Measurements from ENCODE around the gene SLC4A5.

Gene SLC4A5

DNA sequence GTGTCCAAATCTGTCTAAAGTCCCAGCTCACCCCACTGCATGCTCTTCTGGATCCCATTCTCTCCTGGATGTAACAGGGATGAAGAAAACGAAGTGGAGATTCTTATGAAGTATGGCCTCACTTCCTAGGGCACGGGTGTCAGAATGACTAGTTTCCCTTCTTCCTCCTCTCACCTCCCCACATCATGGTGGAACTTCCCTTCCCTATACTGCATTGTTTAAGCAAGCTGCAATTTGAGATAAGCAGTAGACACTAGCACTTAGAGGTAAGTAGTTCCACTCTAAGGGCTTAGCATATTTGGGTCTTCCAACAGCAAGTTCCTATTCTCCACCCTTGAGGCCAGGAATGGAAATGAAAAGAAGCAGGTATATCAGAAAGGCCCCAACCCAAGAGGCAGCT is 29.7 kb downstream of the SLC4A5 start:
- H3K4me3 Mint-ChIP-seq: no peak overlapping the region
- H3K4me1 Mint-ChIP-seq: no peaks in the 10 kb centered on the region
- no peak overlapping the region for H3K27ac Mint-ChIP-seq
- H3K9me3 Mint-ChIP-seq: no peaks in the 10 kb centered on the region
- H3K36me3 Mint-ChIP-seq: no peaks in the 10 kb centered on the region
- ATAC-seq: no peak
- peak in 1 of 2 donors; percentile 7 for DNase-seq (ENCODE audit: low spot score in 2 of 2)

- H3K4me3 Mint-ChIP-seq: no peak overlapping the region
- H3K4me1 Mint-ChIP-seq: no peaks in the 10 kb centered on the region
- no peaks in the 10 kb centered on the region for H3K9me3 Mint-ChIP-seq
- no peaks in the 10 kb centered on the region for H3K36me3 Mint-ChIP-seq
- ATAC-seq (no peak), DNase-seq (ENCODE audit: low spot score in 2 of 2) (no peak)
- no peak overlapping the region for H3K27ac Mint-ChIP-seq
These were observed 30.3 kb downstream of the SLC4A5 start for GRCh38 chr2:74312913-74313312.

DNA sequence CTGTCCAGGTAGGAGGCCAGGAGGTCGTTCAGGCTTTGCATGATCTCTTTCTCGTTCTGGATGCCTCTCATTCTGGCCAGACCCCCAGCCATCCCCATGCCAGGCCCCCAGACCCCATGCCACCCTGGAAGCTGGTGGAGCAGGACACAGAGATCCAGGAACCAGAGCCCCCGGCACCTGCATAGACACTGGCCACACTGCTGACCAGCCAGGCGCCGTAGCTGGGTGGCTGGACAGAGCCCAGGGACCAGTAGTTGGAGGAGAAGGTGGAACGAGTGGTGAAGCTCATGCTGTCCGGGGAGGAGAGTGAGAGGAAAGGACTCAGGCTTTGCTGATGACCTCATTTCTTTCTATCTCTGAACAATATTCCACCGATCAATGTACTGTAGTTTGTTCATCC is 35.5 kb downstream of the SLC4A5 start:
- no peaks in the 10 kb centered on the region for H3K9me3 Mint-ChIP-seq
- H3K27ac Mint-ChIP-seq: no peak overlapping the region
- no peak overlapping the region for H3K4me3 Mint-ChIP-seq
- ATAC-seq: no peak
- no peak for DNase-seq (ENCODE audit: low spot score in 2 of 2)
- no peaks in the 10 kb centered on the region for H3K36me3 Mint-ChIP-seq
- peaks cover 5% of the 10 kb centered on the region for H3K4me1 Mint-ChIP-seq

GRCh38 chr2:74304332-74305148 is 38.7 kb downstream of the SLC4A5 start:
- no peak overlapping the region for H3K4me3 Mint-ChIP-seq
- H3K36me3 Mint-ChIP-seq: no peaks in the 10 kb centered on the region
- H3K4me1 Mint-ChIP-seq: peaks cover 5% of the 10 kb centered on the region
- no peaks in the 10 kb centered on the region for H3K9me3 Mint-ChIP-seq
- DNase-seq (ENCODE audit: low spot score in 2 of 2): no peak
- H3K27ac Mint-ChIP-seq: no peak overlapping the region
- peak; percentile 91 for ATAC-seq

DNA sequence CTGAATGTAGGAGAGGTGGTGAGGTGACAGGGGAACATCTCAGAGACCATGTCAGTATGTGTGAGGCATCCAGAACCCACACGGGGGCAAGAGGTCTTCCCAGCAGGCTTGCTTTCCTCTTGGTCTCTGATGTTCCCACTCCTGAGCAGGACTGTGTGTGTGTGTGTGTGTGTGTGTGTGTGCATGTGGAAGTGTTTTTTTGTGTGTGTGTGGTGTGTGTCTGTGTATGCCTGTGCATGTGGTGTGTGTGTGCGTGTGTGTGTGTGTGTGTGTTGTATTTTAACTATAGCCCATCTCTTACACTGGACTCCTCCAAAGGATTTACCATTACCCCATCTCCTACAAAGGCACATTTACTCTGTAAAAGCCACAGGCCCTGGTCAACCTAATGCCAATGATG is 40.4 kb downstream of the SLC4A5 start:
- H3K9me3 Mint-ChIP-seq: no peaks in the 10 kb centered on the region
- H3K27ac Mint-ChIP-seq: no peak overlapping the region
- ATAC-seq (no peak), DNase-seq (ENCODE audit: low spot score in 2 of 2) (no peak)
- peaks cover 5% of the 10 kb centered on the region for H3K4me1 Mint-ChIP-seq
- no peak overlapping the region for H3K4me3 Mint-ChIP-seq
- H3K36me3 Mint-ChIP-seq: no peaks in the 10 kb centered on the region

- DNase-seq (ENCODE audit: low spot score in 2 of 2) (no peak), ATAC-seq (no peak)
- H3K36me3 Mint-ChIP-seq: no peaks in the 10 kb centered on the region
- no peak overlapping the region for H3K4me3 Mint-ChIP-seq
- H3K9me3 Mint-ChIP-seq: no peaks in the 10 kb centered on the region
- H3K4me1 Mint-ChIP-seq: peaks cover 5% of the 10 kb centered on the region
- no peak overlapping the region for H3K27ac Mint-ChIP-seq
These were observed 42.0 kb downstream of the SLC4A5 start for GRCh38 chr2:74301262-74301661.

GRCh38 chr2:74300506-74300905 is 42.7 kb downstream of the SLC4A5 start:
- ATAC-seq: no peak
- DNase-seq (ENCODE audit: low spot score in 2 of 2): no peak
- Mint-ChIP-seq H3K27ac (no peak overlapping the region), H3K9me3 (no peaks in the 10 kb centered on the region), H3K36me3 (no peaks in the 10 kb centered on the region), H3K4me1 (peaks cover 5% of the 10 kb centered on the region), H3K4me3 (no peak overlapping the region)

GRCh38 chr2:74297950-74298349 is 45.3 kb downstream of the SLC4A5 start:
- Mint-ChIP-seq H3K4me3 (no peak overlapping the region), H3K36me3 (no peaks in the 10 kb centered on the region), H3K9me3 (no peaks in the 10 kb centered on the region), H3K4me1 (no peaks in the 10 kb centered on the region), H3K27ac (no peak overlapping the region)
- ATAC-seq (no peak), DNase-seq (ENCODE audit: low spot score in 2 of 2) (no peak)

GRCh38 chr2:74297391-74297790 is 45.8 kb downstream of the SLC4A5 start:
- no peak for DNase-seq (ENCODE audit: low spot score in 2 of 2)
- no peak overlapping the region for H3K4me3 Mint-ChIP-seq
- H3K4me1 Mint-ChIP-seq: no peaks in the 10 kb centered on the region
- no peaks in the 10 kb centered on the region for H3K9me3 Mint-ChIP-seq
- ATAC-seq: no peak
- H3K36me3 Mint-ChIP-seq: no peaks in the 10 kb centered on the region
- no peak overlapping the region for H3K27ac Mint-ChIP-seq

- Mint-ChIP-seq H3K4me1 (peaks cover 15% of the 10 kb centered on the region), H3K27ac (no peak overlapping the region), H3K4me3 (no peak overlapping the region), H3K36me3 (no peaks in the 10 kb centered on the region), H3K9me3 (no peaks in the 10 kb centered on the region)
- DNase-seq (ENCODE audit: low spot score in 2 of 2) (no peak), ATAC-seq (no peak)
These were observed 49.8 kb downstream of the SLC4A5 start for GRCh38 chr2:74293191-74293991.

DNA sequence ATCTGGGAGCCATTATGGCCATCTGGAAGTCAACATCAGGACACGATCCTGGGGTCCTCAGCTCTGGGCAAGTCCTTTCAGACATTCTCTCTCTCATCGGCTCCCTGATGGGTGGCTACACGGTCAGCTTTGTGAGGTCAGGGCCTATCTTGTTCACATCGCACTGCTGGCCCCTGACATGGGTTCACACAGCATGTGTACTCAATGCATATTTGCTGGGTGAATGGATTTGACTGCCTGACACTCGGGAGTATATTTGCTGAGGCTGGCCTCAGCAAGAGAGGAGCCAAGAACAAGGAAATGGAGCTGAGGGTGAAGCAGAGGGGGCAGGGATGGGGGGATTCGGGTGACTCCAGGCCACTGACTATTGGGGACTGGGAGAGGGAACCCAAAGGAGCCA is 50.5 kb downstream of the SLC4A5 start:
- DNase-seq (ENCODE audit: low spot score in 2 of 2) (no peak), ATAC-seq (no peak)
- Mint-ChIP-seq H3K36me3 (no peaks in the 10 kb centered on the region), H3K4me1 (peaks cover 15% of the 10 kb centered on the region), H3K4me3 (no peak overlapping the region), H3K9me3 (no peaks in the 10 kb centered on the region), H3K27ac (peak overlapping the region; percentile 17)

DNA sequence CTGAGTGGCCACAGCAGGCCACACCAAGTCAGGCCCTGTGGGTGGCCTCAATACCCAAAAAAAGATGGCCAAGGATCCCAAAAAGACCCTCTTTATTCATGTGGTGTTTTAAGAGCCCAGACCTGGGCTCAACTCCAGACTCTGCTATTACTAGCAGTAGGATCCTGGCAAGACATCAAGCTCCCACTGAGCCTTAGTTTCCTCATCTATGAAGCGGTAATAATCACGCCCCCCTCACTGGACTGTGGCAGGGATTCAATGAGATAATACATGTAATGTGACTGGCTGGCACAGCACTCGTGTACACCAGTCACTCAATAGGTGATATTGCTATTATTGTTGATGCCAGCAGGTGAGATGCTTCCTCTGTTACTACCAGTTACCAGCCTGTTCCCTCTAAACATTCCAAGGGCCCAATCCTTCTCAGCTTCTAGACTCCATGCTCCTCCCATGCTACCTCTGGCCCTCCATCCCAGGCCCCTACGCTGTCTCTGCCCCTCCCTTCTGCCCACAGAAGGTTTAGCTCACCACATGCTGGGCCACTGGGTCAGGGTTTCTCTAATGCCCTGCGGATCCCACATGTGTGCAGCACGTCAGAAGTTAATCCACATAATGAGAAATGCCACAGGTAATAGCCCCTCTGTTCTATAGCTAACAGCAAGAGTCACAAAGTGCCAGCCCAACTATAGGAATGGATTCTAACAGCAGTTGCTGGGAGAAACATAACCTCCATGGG is 51.2 kb downstream of the SLC4A5 start:
- ATAC-seq (no peak), DNase-seq (ENCODE audit: low spot score in 2 of 2) (no peak)
- no peak overlapping the region for H3K4me3 Mint-ChIP-seq
- peaks cover 15% of the 10 kb centered on the region for H3K4me1 Mint-ChIP-seq
- no peaks in the 10 kb centered on the region for H3K9me3 Mint-ChIP-seq
- H3K27ac Mint-ChIP-seq: peak overlapping the region; percentile 58
- no peaks in the 10 kb centered on the region for H3K36me3 Mint-ChIP-seq

GRCh38 chr2:74291218-74291544 is 52.0 kb downstream of the SLC4A5 start:
- H3K4me1 Mint-ChIP-seq: peaks cover 15% of the 10 kb centered on the region
- no peak for ATAC-seq
- H3K4me3 Mint-ChIP-seq: no peak overlapping the region
- H3K27ac Mint-ChIP-seq: peak overlapping the region; percentile 58
- H3K9me3 Mint-ChIP-seq: no peaks in the 10 kb centered on the region
- H3K36me3 Mint-ChIP-seq: no peaks in the 10 kb centered on the region
- DNase-seq (ENCODE audit: low spot score in 2 of 2): no peak

DNA sequence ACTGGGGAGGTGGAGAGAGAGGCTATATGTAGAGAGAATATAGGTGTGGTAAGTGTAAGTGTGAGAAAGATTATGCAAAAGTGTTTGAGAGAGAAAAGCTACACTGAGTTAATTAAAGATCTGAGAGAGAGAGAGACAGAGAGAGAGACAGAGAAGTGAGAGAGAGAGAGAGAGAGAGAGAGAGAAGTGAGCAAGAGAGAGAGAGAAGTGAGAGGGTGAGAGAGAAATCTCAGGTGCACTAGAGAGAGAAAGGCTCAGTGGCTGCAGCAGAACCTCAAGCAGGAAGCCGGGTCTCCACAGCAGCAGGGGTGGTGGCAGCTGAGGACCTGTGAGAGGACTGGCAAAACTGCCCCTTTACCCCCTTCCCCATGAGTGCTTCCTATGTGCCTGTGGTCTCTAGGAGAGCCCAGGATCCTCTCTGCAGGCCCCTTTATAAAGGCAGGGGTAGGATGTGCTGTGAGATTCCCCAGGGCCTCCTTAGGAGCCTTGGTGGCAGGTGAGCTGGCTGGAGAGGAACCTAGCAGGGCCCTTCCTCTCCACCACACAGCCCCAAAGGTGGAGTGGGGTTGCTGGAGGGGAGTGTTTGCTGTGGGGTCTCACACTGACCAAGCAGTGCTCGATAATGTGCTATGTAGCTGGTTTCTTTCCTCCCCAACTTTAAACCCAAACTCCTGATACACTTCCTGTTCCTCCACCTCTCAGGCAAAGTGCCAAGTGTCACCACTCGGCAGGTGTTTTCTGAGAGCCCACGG is 52.6 kb downstream of the SLC4A5 start:
- H3K36me3 Mint-ChIP-seq: no peaks in the 10 kb centered on the region
- peaks cover 15% of the 10 kb centered on the region for H3K4me1 Mint-ChIP-seq
- no peaks in the 10 kb centered on the region for H3K9me3 Mint-ChIP-seq
- DNase-seq (ENCODE audit: low spot score in 2 of 2) (peak in 1 of 2 donors; percentile 61), ATAC-seq (peak; percentile 66)
- peak overlapping the region; percentile 0 for H3K4me3 Mint-ChIP-seq
- H3K27ac Mint-ChIP-seq: peak overlapping the region; percentile 58

GRCh38 chr2:74290066-74290465 is 53.1 kb downstream of the SLC4A5 start:
- H3K36me3 Mint-ChIP-seq: no peaks in the 10 kb centered on the region
- peaks cover 15% of the 10 kb centered on the region for H3K4me1 Mint-ChIP-seq
- DNase-seq (ENCODE audit: low spot score in 2 of 2): no peak
- H3K9me3 Mint-ChIP-seq: no peaks in the 10 kb centered on the region
- peak overlapping the region; percentile 58 for H3K27ac Mint-ChIP-seq
- peak overlapping the region; percentile 0 for H3K4me3 Mint-ChIP-seq
- no peak for ATAC-seq
